ENCODE measurements around the gene LCN6.
"Not testable (repeated sequence)": the region's sequence is repeated elsewhere in the genome, so short reads cannot be mapped to it uniquely, and the experiment has no call there.

Gene LCN6

DNA sequence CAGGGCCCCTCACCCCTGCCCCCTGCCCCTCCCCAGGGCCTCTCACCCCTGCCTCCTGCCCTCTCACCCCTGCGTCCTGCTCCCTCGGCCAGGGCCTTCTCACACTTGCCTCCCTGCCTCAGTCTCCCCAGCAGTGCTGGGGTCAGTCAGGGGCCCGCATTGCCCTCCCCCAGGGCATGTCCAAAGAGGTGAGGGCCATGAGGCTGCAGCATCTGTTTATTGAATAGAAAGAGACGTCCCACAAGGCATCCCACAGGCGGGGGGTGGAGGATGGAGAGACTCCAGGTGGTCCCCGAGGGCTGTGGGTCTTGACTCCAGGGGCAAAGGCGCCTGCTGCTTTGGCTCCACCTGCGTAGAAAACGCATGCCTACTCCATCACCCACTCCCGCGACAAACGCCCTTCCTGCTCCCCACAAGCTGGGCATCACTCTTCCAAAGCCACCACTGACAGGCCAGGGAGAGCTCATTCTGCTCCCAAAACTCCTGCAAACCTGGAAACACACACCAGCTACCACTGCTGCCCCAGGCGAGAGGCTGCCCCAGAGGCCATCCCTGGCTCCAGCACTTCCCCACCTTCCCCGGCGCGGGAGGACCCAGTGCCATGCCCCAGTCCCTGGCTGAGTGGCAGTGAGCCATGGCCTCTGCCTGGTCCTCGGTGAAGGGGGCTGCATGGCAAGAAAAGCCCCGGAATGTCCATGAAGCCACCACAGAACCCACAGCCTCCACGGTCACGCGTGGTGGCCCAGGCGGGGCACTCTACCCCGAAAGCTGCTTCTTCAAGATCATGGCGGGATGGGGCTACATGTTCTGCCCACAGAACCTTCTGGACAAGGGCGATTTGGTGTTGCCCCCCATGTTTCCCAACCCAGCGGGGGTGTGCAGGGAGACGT is 11.4 kb upstream of the LCN6 start:
- DNase-seq (ENCODE audit: low read depth), result no peak

DNA sequence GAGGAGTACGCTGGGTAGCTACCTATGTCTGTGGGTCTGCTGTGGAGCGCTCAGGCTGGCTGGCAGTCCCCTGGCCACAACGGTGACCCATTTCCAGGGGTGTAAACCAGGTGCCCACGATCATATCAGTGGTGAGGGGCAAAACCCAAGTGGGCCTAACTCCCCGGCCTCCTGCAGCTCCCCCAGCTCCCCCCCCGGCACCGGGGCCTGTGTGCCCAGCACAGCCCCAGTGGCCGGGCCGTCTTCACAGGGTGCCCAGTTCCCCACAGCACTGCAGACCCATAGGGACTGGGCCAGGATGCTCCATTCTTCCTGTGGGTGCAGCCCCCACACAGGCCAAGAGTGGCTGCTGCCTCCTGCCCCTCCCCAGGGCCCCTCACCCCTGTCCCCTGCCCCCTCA is 10.7 kb upstream of the LCN6 start:
- no peak for DNase-seq (ENCODE audit: low read depth)

DNA sequence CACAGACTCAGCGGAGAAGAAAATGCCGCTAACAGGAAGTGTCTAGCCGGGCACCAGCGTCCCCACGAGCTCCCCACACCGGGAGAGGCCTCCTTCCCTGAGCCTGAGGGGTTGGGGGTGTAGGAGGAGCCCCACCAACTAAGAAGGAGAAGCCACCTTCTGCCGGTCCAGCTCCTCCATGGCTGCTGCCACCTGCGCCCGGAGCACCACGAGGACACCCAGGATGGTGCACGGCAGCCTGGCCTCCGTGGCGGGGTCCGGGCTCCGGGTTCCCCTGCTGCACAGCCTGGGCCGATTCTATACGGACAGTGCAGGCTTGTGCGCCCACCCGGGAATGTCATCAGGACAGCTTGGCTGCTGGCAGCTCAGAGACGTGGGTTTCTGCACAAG is 9.4 kb upstream of the LCN6 start:
- DNase-seq (ENCODE audit: low read depth), result no peak

DNA sequence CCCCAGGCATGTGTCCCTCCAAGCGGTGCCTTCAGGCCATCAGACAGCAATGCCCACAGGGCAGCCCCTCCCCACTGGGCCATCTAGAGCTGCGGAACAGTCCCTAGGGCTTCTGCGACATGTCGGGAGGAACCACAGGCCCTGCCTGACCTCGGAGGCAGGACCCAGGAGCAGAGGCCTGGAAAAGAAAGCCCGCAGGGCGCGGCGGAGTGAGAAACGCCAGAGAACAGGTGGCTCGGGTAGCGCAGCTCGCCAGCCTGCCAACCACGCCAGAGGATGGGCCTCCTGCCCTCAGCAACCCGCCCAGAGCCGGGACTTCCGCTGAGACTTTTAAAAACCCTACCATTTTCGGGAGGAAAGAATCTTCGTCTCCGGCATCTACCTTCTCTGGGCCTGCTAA is 9.0 kb upstream of the LCN6 start:
- no peak for DNase-seq (ENCODE audit: low read depth)

DNA sequence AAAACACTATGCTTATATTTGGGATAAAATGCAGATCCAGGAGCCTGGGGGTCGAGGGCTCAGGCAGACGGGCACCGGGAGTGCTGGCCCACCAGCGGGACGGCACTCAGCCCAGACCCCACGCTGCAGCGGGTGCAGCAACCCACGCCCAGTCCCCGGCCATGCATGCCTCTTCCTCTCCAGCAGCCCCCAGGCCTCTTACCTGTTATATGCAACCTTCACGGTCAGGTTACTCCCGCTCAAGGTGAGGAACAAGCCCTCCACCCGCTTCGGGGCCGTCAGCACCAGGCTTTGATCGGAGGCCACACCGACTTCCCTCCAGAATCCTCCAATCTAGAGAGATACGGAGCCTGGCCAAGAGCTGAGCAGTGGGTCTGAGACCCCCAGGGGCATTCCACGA is 8.5 kb upstream of the LCN6 start:
- DNase-seq (ENCODE audit: low read depth), result no peak

DNA sequence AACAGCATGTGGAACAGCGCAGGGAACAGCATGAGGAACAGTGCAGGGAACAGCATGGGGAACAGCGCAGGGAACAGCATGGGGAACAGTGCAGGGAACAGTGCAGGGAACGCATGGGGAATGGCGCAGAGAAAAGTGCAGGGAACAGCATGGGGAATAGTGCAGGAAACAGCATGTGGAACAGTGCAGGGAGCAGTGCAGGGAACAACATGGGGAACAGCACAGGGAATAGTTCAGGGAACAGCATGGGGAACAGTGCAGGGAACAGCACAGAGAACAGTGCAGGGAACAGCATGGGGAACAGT is 7.8 kb upstream of the LCN6 start:
- no peak for DNase-seq (ENCODE audit: low read depth)

DNA sequence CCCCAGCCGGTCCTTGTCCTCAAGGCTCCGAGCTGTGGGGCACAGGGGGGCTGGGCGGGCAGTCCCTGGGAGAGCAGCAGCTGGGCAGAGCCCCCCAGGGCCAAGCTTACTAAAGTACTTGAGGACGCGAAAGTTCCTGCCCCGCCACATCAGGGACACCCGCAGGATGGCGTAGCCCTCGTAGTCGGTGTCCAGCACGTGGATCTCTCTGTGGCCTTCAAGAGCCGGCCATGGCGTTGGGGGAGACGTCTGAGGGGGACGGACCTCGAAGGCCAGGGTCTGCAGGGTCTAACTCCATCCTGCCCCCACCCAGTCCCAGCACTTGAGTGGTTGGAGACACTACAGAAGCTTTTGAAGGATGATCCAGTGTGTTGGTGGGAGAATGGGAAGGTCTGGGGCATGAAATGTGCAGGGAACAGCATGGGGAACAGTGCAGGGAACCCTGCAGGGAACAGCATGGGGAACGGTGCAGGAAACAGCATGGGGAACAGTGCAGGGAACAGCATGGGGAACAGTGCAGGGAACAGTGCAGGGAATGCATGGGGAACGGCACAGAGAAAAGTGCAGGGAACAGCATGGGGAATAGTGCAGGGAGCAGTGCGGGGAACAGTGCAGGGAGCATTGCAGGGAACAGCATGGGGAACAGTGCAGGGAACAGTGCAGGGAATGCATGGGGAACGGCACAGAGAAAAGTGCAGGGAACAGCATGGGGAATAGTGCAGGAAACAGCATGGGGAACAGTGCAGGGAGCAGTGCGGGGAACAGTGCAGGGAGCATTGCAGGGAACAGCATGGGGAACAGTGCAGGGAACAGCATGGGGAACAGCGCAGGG is 7.2 kb upstream of the LCN6 start:
- not testable (repeated sequence) for DNase-seq (ENCODE audit: low read depth)

DNA sequence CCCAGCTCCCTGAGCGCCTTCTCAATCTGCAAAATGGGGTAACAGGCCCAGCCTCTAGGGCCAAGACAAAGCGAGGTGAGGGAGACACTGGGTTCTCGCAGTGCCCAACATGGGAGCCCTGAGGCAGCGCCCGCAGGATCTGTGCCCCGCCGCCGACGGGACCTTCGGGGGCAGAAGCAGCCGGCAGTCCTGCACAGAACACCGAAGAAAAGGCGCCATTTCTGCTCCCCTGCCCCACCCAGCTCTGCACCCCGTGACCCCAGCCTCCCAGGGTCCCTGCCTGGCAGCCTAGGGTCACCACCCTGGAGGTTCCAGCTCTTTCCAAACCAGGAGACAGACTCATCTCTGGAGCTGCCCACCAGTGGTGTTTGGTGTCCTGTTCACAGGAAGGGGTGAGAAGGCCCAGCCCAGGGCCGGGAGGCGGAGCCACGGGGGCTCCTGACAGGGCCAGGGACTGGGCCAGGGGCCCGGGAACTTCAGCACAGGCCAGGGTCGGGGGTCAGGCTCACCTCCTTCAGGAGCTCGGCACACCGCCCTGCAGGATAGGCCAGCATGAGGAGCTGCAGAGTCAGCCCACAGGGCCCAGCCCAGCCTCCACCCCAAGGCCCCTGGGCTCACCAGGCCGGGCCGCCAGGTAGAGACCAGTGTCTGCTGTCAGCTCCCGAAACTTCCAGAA is 6.4 kb upstream of the LCN6 start:
- no peak for DNase-seq (ENCODE audit: low read depth)

DNA sequence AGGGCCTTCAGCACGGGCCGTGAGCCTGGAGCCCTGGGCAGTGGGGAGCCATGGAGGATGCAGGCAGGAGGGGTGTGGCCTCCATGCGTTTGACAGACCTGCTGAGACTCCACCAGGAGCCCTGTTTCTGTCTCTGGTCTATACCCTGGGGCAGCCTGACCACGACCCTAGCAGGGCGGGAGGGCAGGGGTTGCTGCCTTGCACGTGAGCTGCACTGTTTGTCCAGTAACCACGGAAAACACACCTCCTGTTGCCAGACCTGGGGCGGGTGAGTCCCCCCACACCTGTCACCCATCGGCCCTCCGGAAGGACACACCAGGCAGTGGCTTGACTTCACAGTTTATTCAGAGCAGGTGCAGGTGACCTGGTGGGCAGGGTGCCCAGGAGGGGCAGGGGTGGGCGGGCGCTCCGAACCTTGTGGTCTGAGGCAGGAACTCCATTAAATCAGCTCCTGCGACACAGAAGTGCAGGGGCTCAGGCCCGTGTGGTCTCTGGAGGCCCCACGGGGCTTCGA is 5.8 kb upstream of the LCN6 start:
- no peak for DNase-seq (ENCODE audit: low read depth)

DNA sequence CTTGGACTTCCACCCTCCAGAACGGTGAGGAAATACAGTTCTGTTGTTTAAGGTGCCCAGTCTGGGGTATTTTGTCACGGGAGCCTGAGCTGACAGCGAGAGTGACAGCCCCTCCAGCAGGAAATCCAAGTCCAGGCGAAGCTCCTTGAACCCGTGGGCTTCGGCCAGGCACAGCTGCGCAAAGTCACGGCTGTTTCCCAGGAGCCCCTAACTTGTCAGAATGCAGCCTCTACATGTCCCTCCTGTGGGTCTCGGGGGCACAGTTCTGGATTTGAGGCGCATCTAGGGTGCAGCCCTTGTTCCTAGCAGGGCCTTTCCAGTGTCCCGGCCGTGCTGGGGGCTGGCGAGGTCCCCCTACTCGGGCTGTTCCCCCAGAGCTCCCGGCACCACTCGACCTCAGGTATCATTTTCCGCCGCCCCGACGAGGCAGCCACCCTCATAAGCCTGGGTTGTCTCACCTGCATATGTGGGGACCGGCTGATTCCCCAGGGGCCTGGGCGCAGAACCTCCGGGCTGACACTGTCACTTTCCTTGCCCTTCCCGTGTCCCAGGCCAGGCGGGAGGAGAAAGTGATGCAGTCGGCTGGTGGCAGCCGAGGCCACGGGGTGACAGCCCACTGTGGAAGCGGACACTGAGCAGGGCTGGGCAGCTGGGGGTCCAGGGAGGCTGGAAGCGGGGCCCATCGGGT is 5.2 kb upstream of the LCN6 start:
- no peak for DNase-seq (ENCODE audit: low read depth)

DNA sequence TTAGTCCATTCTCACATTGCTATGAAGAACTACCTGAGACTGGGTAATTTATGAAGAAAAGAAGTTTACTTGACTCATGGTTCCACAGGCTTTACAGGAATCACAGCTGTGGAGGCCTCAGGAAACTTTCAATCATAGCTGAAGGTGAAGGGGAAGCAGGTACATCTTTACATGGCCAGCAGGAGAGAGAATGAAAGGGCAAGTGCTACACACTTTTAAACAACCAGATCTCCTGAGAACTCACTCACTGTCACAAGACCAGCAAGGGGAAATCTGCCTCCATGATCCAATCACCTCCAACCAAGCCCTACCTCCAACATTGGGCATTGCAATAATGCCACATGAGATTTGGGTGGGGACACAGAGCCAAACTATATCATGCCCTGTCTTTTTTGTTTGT is 3.5 kb upstream of the LCN6 start:
- DNase-seq (ENCODE audit: low read depth), result no peak

DNA sequence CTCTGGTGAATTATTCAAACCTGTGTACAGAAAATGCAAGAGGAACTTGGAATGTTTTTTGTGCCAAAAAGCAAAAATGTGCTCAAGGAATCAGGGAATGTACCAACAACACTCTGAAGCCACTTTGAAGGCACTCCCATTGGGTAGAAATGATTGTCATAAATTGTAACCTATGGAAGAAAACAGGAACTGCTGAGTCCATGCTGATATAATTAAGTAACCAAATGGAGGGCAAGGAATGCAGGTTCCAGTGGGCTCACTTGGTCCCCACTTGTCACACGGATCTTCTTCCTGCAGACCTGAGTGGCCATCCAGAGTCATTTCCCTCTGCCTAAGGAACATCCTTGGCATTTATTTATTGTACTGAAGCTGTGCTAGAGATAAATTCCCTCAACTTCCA is 2.9 kb upstream of the LCN6 start:
- no peak for DNase-seq (ENCODE audit: low read depth)

DNA sequence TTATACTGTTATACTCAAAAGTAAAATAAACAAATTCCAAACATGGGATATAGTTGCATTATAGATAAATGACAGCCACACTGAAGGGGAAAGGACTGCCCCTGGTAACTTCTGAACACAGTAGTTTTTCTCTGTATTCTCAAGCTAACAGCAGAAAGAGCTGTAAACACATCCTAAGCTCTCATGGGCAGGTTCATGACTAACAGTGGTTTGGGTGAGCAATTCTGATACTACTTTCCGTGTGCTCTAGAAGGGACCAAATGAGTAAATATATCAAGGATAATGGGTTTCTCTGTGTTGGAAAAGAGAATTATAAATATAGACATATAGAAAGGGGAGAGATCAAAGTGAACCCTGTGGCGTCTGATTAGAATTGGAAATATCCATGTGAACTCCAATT is 2.2 kb upstream of the LCN6 start:
- no peak for DNase-seq (ENCODE audit: low read depth)

DNA sequence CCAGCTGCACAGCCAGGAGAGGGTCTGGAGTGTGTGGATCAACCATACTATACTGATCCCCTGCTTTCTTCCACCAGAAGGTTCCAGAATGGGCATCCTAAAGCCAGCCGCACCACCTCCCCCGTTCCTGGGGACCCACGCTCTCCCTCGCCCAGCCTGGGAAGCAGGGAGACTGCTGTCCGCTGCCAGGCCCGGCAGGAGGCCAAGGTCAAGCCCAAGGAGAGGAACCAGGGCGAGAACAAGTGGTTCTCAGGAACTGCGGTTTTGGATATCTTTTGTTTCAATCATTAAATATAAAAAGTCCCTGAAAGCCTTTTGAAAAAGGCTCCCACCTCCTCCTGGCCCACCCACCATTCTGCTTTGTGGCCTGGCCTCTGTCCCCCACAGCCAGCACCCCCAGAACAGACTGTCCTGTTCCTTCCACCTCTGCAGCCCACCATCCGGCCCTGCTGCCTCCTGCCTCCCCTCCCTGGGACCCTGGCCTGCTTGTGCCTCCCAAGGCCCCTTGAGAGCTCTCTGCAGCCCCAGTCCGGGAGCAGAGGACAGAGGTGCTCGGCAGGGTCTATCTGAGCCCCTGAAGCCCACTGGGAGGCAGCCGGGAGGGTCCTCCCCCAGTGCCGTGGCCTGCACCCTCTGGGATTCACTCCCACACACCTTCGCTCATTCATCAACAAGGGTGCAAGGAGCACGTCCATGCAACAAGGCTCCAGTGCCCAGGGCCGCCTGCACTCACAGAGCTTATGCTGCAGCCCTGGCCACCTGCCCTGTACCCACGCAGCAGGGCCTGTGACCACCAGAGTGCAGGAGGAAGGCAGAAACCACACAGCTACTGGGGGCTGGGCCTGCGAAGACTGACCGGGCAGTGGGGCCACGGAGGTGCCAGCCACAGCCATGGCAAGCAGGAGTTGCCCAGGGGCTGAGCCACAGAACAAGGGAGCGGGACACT is 614 bp upstream of the LCN6 start:
- no peak for DNase-seq (ENCODE audit: low read depth)

DNA sequence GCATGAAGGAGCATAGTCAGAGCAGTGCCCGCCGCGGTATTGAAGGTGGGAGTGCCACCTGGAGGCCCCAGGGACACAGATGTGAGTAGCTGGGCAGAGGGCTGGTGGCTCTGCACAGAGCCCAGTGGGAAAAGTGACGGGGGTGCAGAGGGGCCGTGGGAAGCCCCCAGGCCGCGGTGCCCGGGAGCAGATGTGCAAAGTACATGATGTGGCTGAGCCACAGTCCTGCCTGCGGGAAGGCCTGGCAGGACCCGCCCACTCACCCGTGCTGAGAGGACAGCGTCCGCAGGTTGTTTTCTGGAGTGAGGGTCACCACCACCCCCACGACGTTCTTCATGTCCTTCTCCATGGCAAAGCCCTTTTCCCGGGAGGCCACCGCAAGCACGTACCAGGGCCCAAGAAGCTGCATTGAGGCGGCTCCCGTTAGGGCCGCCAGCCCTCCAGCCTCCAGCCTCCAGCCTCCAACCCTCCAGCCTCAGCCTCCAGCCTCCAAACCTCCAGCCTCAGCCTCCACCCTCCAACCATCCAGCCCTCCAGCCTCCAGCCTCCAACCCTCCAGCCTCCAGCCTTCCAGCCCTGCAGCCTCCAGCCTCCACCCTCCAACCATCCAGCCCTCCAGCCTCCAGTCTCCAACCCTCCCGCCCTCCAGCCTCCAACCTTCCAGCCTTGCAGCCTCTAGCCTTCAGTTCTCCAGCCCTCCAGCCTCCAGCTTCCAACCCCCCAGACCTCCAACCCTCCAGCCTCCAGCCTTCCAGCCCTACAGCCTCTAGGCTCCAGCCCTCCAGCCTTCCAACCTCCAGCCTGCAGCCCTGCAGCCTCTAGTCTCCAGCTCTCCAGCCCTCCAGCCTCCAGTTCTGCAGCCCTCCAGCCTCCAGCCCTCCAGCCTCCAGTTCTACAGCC is 914 bp downstream of the LCN6 start:
- DNase-seq (ENCODE audit: low read depth), result no peak

DNA sequence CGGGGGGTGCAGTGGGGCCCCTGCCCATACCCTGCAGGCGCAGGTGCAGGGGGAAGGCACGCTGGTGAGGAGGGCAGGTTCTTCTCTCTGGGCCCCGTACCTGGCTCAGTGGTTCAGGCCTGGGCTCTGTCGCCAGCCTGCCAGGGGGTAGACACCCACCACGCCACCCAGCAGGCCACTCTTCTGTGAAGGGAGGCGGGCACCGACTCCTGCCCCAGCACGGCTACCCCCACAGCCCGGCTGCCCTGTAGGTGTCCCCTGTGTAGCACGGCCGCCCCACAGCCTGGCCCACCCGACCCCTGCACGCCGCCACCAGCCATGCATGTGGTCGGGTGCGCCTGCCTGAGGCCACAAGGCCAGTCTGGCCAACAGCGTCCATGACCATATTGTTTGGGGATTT is 1.7 kb downstream of the LCN6 start:
- DNase-seq (ENCODE audit: low read depth), result no peak

DNA sequence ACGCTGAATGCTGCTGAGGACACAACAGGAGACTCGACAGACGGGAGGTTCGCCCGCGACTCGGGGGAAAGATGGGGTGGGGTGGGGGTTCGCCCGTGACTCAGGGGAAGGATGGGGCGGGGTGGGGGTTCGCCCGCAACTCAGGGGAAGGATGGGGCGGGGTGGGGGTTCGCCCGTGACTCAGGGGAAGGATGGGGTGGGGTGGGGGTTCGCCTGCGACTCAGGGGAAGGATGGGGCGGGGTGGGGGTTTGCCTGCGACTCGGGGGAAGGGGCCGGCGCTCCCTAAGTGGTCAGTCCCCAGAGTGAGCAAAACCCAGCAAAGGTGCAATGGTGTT is 2.2 kb downstream of the LCN6 start:
- DNase-seq (ENCODE audit: low read depth), result no peak

DNA sequence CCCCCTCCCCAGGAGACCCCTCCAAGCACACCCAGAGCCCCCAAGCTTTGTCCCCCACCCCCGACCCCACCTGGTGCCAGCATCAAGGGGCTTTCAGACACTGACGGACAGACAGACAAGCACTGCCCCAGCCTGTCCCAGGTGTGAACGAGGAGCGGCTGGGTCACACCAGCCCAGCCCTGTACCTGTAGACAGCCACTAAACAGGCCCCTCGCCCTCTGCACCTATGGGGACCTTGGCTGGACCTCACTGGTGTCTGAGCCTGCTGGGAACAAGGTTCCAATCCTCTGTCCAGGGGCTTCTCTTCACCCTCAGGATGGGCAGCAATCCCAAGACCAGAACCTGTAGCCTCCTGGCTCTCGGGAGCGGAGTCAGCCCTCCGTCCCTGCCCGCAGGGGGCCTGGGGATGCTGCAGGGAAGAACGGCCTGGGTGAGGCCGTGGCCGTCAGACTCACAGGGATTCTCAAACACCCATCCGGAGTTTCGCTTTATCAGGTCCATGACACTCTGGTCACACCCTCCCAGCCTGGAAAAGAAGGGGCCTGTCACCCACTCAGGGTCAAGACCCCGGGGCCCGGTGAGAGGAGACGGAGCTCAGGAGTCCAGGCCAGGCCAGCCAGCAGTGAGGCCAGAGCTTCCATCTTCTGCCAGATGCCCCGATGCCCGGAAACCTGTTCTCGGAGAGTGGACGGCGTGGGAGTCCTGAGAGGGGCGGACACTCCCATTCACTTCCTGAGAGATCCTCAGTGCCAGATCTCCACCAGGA is 2.8 kb downstream of the LCN6 start:
- no peak for DNase-seq (ENCODE audit: low read depth)

DNA sequence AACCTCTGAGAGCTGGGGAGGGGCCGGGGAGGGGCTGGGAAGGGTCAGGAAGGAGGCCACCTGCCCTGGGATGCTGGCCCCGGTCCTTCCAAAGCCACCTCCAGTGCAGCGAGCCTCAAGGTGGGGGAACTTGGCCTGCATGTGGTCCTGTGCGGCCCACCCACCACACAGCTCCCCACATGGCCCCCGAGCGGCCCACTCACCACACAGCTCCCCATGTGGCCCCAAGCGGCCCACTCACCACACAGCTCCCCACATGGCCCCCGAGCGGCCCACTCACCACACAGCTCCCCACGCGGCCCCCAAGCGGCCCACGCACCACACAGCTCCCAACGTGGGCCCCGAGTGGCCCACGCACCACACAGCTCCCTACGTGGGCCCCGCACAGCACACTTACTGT is 3.6 kb downstream of the LCN6 start:
- no peak for DNase-seq (ENCODE audit: low read depth)
